Measurements from ENCODE around the gene TBL3. TPM values are rescaled to one million over a fixed set of nuclear protein-coding genes. Genes with fewer than 3 reads are reported as not detected.

The TBL3 gene
- 18.2 and 103 TPM in 2 replicates for total RNA-seq (2011; cell fraction: chromatin; rRNA removed; ENCODE audit: low replicate concordance)
- 94.2 and 142 TPM in 2 replicates for total RNA-seq (2011; cell fraction: nucleolus; rRNA removed)
- total RNA-seq (2011; cell fraction: nucleoplasm; rRNA removed) = 30.2 and 40.8 TPM in 2 replicates
- total RNA-seq (2014; rRNA removed) = 115 and 117 TPM in 2 replicates
- total RNA-seq (2014; rRNA removed; fragmentation: Illumina TruSeq; extraction: Trizol) = 2.6 and 8.0 TPM in 2 replicates
- total RNA-seq (2015; rRNA removed; fragmentation: Illumina TruSeq; extraction: Trizol) = 24.5 and 28.3 TPM in 2 replicates
- 106 and 108 TPM in 2 replicates for total RNA-seq (2021)
- polyA plus RNA-seq (2011; rRNA removed) = 21.1 and 53.1 TPM in 2 replicates
- polyA plus RNA-seq (2011; cell fraction: cytosol; rRNA removed) = 43.4 and 116 TPM in 2 replicates
- polyA plus RNA-seq (2011; cell fraction: nucleus; rRNA removed) = 109 and 185 TPM in 2 replicates
- polyA plus RNA-seq (2012) = 65.0 and 71.4 TPM in 2 replicates
- polyA plus RNA-seq (2014; fragmentation: Illumina TruSeq; extraction: Trizol) = 47.3 and 78.3 TPM in 2 replicates
- 1 to 10 TPM in 1 of 2 experiments, under 1 TPM in 1; 0.97 to 7.2 TPM for polyA plus RNA-seq (2014; fragmentation: Nextera tagmentation; extraction: Ambion mirVana)
- 56.5 and 80.8 TPM in 2 replicates for polyA plus RNA-seq (2014; rRNA removed)
- 24.5 and 41.6 TPM in 2 replicates for polyA minus RNA-seq (2011; rRNA and poly(A)+ RNA removed)
- polyA minus RNA-seq (2011; cell fraction: cytosol; rRNA and poly(A)+ RNA removed) = 108 and 113 TPM in 2 replicates
- polyA minus RNA-seq (2011; cell fraction: nucleus; rRNA and poly(A)+ RNA removed) = 42.1 and 44.9 TPM in 2 replicates
- Bru-seq, nascent RNA = percentile 64 among the genes with signal in this experiment
- BruChase-seq, experiment 1, labeled RNA remaining after a 2-hour chase = percentile 60 among the genes with signal in this experiment
- BruChase-seq, experiment 2, labeled RNA remaining after a 6-hour chase = percentile 67 among the genes with signal in this experiment
- long read RNA-seq, experiment 1, full-length matches to known transcripts = 334 of 902 reads
- long read RNA-seq, experiment 1, partial matches to known transcripts = 505 of 902 reads
- long read RNA-seq, experiment 1, other reads (novel, unspliced or antisense) = 63 of 902 reads
- long read RNA-seq, experiment 2, full-length matches to known transcripts = 69 of 138 reads
- long read RNA-seq, experiment 2, partial matches to known transcripts = 33 of 138 reads
- long read RNA-seq, experiment 2, other reads (novel, unspliced or antisense) = 36 of 138 reads
- long read RNA-seq, experiment 3, full-length matches to known transcripts = 89 of 117 reads
- long read RNA-seq, experiment 3, partial matches to known transcripts = 12 of 117 reads
- long read RNA-seq, experiment 3, other reads (novel, unspliced or antisense) = 16 of 117 reads

DNA sequence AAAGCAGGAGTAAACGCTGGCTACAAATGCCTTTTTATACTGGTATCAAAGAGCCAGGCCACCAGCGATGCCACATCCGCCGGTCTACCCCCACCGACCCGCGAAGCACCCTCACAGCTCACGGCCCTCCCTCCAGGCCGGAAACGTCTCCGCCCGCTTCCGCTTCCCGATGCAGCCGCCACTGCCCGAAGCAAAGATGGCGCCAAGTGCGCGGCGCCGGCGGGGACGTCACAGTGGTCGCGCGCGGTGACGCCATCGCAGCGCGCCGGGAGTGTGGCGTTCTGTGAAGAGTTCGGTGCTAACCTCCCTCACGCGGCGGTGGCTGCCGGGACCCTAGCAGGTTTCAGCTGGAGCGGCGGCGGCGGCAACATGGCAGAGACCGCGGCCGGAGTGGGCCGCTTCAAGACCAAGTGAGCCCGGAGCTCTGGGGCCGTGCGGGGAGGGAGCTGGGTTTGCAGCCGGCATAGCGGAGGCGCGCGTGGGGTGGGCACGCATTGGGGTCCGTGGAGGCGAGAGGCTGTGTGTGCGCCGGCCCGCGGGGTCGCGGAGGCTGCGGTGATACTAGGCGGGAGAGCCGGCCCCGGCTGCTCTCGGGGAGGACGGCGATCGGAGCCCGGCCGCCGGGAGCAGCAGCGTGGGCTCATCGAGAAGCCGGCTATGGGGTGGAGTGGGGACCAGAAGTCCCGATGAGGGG is at the start of gene TBL3:
TSS of gene TBL3 (plus strand) at position 258 of the 694 bp plus-strand sequence. CDS start at position 370, 112 bp downstream.
- Histone ChIP-seq H3K36me3 (ENCODE audit: control insufficient read depth, insufficient read depth, low read length) (peaks cover 36% of the 10 kb centered on the region; the same call in 2 of the 3 replicates), H3K4me1 (replicated peaks in 1 of 2; ENCODE audit: control insufficient read depth in 2 of 2, insufficient read depth in 2 of 2, low read length in 2 of 2) (peaks cover 7 to 68% of the 10 kb centered on the region in 2 experiments; a peak in 4 of 5 replicates), H4K20me1 (replicated peaks; ENCODE audit: control insufficient read depth, insufficient read depth, low read length) (no peaks in the 10 kb centered on the region), H3K4me2 (ENCODE audit: insufficient read depth, low read length) (peak within 1 kb of the TSS; percentile 91), H3K27me3 (ENCODE audit: control insufficient read depth in 2 of 2, insufficient read depth in 2 of 2, low read length in 2 of 2) (no peaks in the 10 kb centered on the region), H2AFZ (ENCODE audit: low read depth, low read length) (peak within 1 kb of the TSS; percentile 96), H3K9ac (ENCODE audit: insufficient read depth in 1 of 2, low read depth in 2 of 2, low read length in 2 of 2) (peak within 1 kb of the TSS; percentile 90 to 99), H3K9me1 (ENCODE audit: control insufficient read depth, insufficient read depth, low read length) (peaks cover 3% of the 10 kb centered on the region), H3K9me3 (replicated peaks; ENCODE audit: control insufficient read depth, insufficient read depth, low read depth, low read length) (no peaks in the 10 kb centered on the region), H3K4me3 (peak within 1 kb of the TSS; percentile 100), H3K79me2 (ENCODE audit: control insufficient read depth, insufficient read depth, low read length) (peaks cover 38% of the 10 kb centered on the region), H3K27ac (ENCODE audit: extremely low read depth, low read depth, low read length) (peak within 1 kb of the TSS; percentile 84)
- ChIA-PET CTCF (ENCODE audit: low intra/inter-chr PET ratio) (no interaction called here), POLR2A (interaction anchor here (0.6 to 2.2 kb wide), 16 partner anchors 8 to 503 kb away, joined by 3 to 16 read pairs (median 4); partner anchors contain the start of genes GFER, NDUFB10, NOXO1 and NPW)
- ATAC-seq (peak; percentile 97), DNase-seq (ENCODE audit: extremely low read depth in 1 of 4, low spot score in 3 of 4) (peak; percentile 81 to 97 (median 88)), FAIRE-seq (peak; percentile 97)
- BruUV-seq (replicated peaks) = no TSS peak
- intact Hi-C loops (cut with micrococcal nuclease) = no loop called here
- 1% methylated on average over 66 of the region's 78 CpGs for WGBS (ENCODE audit: insufficient coverage, low coverage, missing lambda C conversion rate)
- in situ Hi-C loops (cut with MboI) = no loop called here
- TF ChIP-seq CAMTA2 (CRISPR knock-in tag; conservative IDR thresholded peaks at IDR 0.05) = no peak
- TF ChIP-seq NR2C2 (CRISPR knock-in tag; IDR thresholded peaks at IDR 0.05) = peak; percentile 82; the same call in 1 of the 2 replicates
- TF ChIP-seq NR2C2 (tag; IDR thresholded peaks at IDR 0.05) = peak; percentile 96
- TF ChIP-seq, protein P1, sequence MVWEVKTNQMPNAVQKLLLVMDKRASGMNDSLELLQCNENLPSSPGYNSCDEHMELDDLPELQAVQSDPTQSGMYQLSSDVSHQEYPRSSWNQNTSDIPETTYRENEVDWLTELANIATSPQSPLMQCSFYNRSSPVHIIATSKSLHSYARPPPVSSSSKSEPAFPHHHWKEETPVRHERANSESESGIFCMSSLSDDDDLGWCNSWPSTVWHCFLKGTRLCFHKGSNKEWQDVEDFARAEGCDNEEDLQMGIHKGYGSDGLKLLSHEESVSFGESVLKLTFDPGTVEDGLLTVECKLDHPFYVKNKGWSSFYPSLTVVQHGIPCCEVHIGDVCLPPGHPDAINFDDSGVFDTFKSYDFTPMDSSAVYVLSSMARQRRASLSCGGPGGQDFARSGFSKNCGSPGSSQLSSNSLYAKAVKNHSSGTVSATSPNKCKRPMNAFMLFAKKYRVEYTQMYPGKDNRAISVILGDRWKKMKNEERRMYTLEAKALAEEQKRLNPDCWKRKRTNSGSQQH (CRISPR knock-in tag; IDR thresholded peaks at IDR 0.05) = peak; percentile 72; the same call in 1 of the 2 replicates
- no peak for TF ChIP-seq SNIP1 (IDR thresholded peaks at IDR 0.05; ENCODE audit: low read depth)
- TF ChIP-seq FOXM1 (IDR thresholded peaks at IDR 0.05; ENCODE audit: low read depth) = no peak
- 0 out of 2 replicates have a peak, but pooled peaks have one; percentile 91 for TF ChIP-seq FOXM1 (CRISPR knock-in tag; IDR thresholded peaks at IDR 0.05; ENCODE audit: low read depth)
- TF ChIP-seq COPS2 (conservative IDR thresholded peaks at IDR 0.05) = no peak
- TF ChIP-seq RUNX1 (IDR thresholded peaks at IDR 0.05; ENCODE audit: low read depth) = peak; percentile 73; the same call in 1 of the 2 replicates
- TF ChIP-seq, protein P2, sequence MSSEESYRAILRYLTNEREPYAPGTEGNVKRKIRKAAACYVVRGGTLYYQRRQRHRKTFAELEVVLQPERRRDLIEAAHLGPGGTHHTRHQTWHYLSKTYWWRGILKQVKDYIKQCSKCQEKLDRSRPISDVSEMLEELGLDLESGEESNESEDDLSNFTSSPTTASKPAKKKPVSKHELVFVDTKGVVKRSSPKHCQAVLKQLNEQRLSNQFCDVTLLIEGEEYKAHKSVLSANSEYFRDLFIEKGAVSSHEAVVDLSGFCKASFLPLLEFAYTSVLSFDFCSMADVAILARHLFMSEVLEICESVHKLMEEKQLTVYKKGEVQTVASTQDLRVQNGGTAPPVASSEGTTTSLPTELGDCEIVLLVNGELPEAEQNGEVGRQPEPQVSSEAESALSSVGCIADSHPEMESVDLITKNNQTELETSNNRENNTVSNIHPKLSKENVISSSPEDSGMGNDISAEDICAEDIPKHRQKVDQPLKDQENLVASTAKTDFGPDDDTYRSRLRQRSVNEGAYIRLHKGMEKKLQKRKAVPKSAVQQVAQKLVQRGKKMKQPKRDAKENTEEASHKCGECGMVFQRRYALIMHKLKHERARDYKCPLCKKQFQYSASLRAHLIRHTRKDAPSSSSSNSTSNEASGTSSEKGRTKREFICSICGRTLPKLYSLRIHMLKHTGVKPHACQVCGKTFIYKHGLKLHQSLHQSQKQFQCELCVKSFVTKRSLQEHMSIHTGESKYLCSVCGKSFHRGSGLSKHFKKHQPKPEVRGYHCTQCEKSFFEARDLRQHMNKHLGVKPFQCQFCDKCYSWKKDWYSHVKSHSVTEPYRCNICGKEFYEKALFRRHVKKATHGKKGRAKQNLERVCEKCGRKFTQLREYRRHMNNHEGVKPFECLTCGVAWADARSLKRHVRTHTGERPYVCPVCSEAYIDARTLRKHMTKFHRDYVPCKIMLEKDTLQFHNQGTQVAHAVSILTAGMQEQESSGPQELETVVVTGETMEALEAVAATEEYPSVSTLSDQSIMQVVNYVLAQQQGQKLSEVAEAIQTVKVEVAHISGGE (CRISPR knock-in tag; IDR thresholded peaks at IDR 0.05) = peak in 1 of 3 experiments; percentile 86; a peak in 2 of 6 replicates
- TF ChIP-seq U2AF1 (optimal IDR thresholded peaks at IDR 0.05; ENCODE audit: low read depth, low read length) = peak; percentile 76
